ENCODE results near the gene ZC3HAV1. TPM values are rescaled to one million over a fixed set of nuclear protein-coding genes. Genes with fewer than 3 reads are reported as not detected.

The ZC3HAV1 gene
- total and polyA plus RNA-seq, 2 of the 4 experiments (the other 2 are of a cell fraction): 9.9 to 22.4 TPM

DNA sequence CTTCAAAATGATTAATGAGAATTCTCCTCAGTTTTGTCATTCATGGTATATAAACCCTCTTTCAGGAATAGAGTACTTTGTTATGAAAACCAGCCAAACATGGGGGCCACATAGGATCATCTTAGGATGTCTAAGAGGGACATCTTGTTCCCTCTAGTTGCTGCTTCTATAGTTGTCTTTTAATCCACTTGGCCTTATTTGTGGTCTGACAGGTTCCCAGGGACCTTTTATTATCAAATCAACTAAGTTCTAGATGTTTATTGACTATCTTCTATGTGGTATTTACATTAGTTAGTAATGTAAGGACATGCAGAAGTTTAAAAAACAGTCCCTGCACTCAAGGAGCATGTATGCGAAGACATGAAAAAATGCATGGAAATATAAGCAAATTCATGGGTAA is 1.6 kb upstream of the ZC3HAV1 start:
- dilution Hi-C loops (cut with HindIII; ENCODE audit: low sequenced_read_pairs, unreplicated experiment) (no loop called here), intact Hi-C loops (cut with micrococcal nuclease) (no loop called here), in situ Hi-C loops (cut with MboI; ENCODE audit: low sequenced_read_pairs) (no loop called here)
- no CpG with 5 or more reads among the region's 1 CpG for WGBS, 2 experiments (ENCODE audit: extremely low coverage in 2 of 2, insufficient read length in 1 of 2)
- H2AK9ac ChIP-seq (replicated peaks; ENCODE audit: low read depth, low read length, poor library complexity): no peak overlapping the region
- ChIA-PET CTCF (no interaction called here), POLR2A (ENCODE audit: unreplicated experiment) (no interaction called here)
- H3K9ac ChIP-seq (ENCODE audit: low read depth, low read length): no peak overlapping the region
- no peak overlapping the region for H4K91ac ChIP-seq (ENCODE audit: insufficient read depth, low read depth, low read length)
- H2BK5ac ChIP-seq (ENCODE audit: low read depth, low read length, poor library complexity, severe bottlenecking): no peak overlapping the region
- no peaks in the 10 kb centered on the region for H3K27me3 ChIP-seq (ENCODE audit: control insufficient read depth, insufficient read depth, low read length)
- DNase-seq: no peak
- H4K5ac ChIP-seq (ENCODE audit: low read depth, low read length): no peak overlapping the region
- H3K27ac ChIP-seq (ENCODE audit: insufficient read depth, low read length): no peak overlapping the region
- no peak overlapping the region for H2BK120ac ChIP-seq (ENCODE audit: low read depth, low read length)
- H3K4me3 ChIP-seq (ENCODE audit: insufficient read depth, low read depth, low read length): no peak overlapping the region
- no peak overlapping the region for H3K18ac ChIP-seq (ENCODE audit: low read depth, low read length)
- H4K20me1 ChIP-seq (ENCODE audit: insufficient read depth, low read length): no peaks in the 10 kb centered on the region; the same call in 1 of the 2 replicates
- BruUV-seq (replicated peaks): no TSS peak
- H3K79me1 ChIP-seq (ENCODE audit: low read depth in 1 of 2, low read length in 2 of 2): peaks cover 12 to 27% of the 10 kb centered on the region in 2 experiments; a peak in 3 of 4 replicates
- peaks cover 2% of the 10 kb centered on the region for H3K4me1 ChIP-seq (ENCODE audit: control insufficient read depth, insufficient read depth, low read length)
- no peak for TF ChIP-seq BHLHE40 (IDR thresholded peaks at IDR 0.05; ENCODE audit: low read depth, low read length)
- no peak for TF ChIP-seq MXI1 (IDR thresholded peaks at IDR 0.05; ENCODE audit: borderline replicate concordance, low read depth, low read length)
- no peak for TF ChIP-seq FOS (IDR thresholded peaks at IDR 0.05; ENCODE audit: low read depth, low read length)
- TF ChIP-seq, protein P1, sequence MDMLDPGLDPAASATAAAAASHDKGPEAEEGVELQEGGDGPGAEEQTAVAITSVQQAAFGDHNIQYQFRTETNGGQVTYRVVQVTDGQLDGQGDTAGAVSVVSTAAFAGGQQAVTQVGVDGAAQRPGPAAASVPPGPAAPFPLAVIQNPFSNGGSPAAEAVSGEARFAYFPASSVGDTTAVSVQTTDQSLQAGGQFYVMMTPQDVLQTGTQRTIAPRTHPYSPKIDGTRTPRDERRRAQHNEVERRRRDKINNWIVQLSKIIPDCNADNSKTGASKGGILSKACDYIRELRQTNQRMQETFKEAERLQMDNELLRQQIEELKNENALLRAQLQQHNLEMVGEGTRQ (IDR thresholded peaks at IDR 0.05; ENCODE audit: low read depth, low read length): no peak
- no peak for TF ChIP-seq MAFK (IDR thresholded peaks at IDR 0.05; ENCODE audit: low read depth, low read length)
- no peak for TF ChIP-seq RAD21 (IDR thresholded peaks at IDR 0.05; ENCODE audit: low read length)
- TF ChIP-seq RFX5 (IDR thresholded peaks at IDR 0.05; ENCODE audit: low read depth, low read length): no peak
- TF ChIP-seq, protein P2, sequence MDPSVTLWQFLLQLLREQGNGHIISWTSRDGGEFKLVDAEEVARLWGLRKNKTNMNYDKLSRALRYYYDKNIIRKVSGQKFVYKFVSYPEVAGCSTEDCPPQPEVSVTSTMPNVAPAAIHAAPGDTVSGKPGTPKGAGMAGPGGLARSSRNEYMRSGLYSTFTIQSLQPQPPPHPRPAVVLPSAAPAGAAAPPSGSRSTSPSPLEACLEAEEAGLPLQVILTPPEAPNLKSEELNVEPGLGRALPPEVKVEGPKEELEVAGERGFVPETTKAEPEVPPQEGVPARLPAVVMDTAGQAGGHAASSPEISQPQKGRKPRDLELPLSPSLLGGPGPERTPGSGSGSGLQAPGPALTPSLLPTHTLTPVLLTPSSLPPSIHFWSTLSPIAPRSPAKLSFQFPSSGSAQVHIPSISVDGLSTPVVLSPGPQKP (IDR thresholded peaks at IDR 0.05; ENCODE audit: borderline replicate concordance, low read depth, low read length): no peak
- no peak for TF ChIP-seq RCOR1 (IDR thresholded peaks at IDR 0.05; ENCODE audit: insufficient replicate concordance, low read length)
- no peak for TF ChIP-seq MAZ (IDR thresholded peaks at IDR 0.05; ENCODE audit: borderline replicate concordance, low read depth, low read length)
- TF ChIP-seq CEBPB (IDR thresholded peaks at IDR 0.05; ENCODE audit: low read depth, low read length): no peak
- TF ChIP-seq SMC3 (IDR thresholded peaks at IDR 0.05; ENCODE audit: low read depth, low read length): no peak
- no peak overlapping the region for H2BK15ac ChIP-seq (ENCODE audit: low read depth, low read length)
- H3K36me3 ChIP-seq (ENCODE audit: control insufficient read depth, insufficient read depth, low read length): no peaks in the 10 kb centered on the region
- H2BK20ac ChIP-seq (ENCODE audit: low read depth, low read length): no peak overlapping the region
- ATAC-seq (ENCODE audit: low read depth): no peak
- no peak overlapping the region for H3K23ac ChIP-seq (ENCODE audit: low read depth, low read length)
- no peaks in the 10 kb centered on the region for H3K9me3 ChIP-seq (ENCODE audit: control insufficient read depth, insufficient read depth, low read length)
- no peak overlapping the region for H2AFZ ChIP-seq (replicated peaks; ENCODE audit: low read length, poor library complexity)
- no peak overlapping the region for H3K14ac ChIP-seq (replicated peaks; ENCODE audit: low read depth, low read length)
- no peak overlapping the region for H3K4me2 ChIP-seq (ENCODE audit: low read depth, low read length)
- H3K4ac ChIP-seq (ENCODE audit: low read depth, low read length): no peak overlapping the region
- peaks cover 9% of the 10 kb centered on the region; the same call in 1 of the 2 replicates for H3K9me1 ChIP-seq (ENCODE audit: insufficient read depth, low read length)
- H4K8ac ChIP-seq (ENCODE audit: low read depth in 2 of 2, low read length in 2 of 2): no peak overlapping the region
- H3K56ac ChIP-seq (ENCODE audit: extremely low read depth, insufficient read depth, low read length): no peak overlapping the region
- no peak overlapping the region for H2AK5ac ChIP-seq (ENCODE audit: low read depth, low read length)
